Activated CD8-positive, alpha-beta memory T cell treated with anti-CD3 and anti-CD28 coated beads, Interleukin-2, amount 50 U/mL, for 1 hour (primary cell): ENCODE data around the gene APOA1.

ENCODE experiments used
- DNase-seq: peaks from one replicate; pipeline ENCODE4 v3.0.0-alpha.2; 2020; ENCODE audit errors: extremely low read depth

The APOA1 gene

GRCh38 chr11:116857936-116858335, 20.5 kb upstream of the APOA1 start:
- no peak for DNase-seq

- DNase-seq: no peak
Measured at GRCh38 chr11:116857316-116857715, 19.9 kb upstream of the APOA1 start.

- no peak for DNase-seq
Measured at GRCh38 chr11:116856423-116856822, 19.0 kb upstream of the APOA1 start.

- no peak for DNase-seq
Measured at GRCh38 chr11:116855413-116855812, 18.0 kb upstream of the APOA1 start.

- DNase-seq: peak; percentile 40
Measured at GRCh38 chr11:116853461-116854073, 16.1 kb upstream of the APOA1 start.

- no peak for DNase-seq
Measured at GRCh38 chr11:116852261-116853031, 15.0 kb upstream of the APOA1 start.

GRCh38 chr11:116851626-116852025, 14.2 kb upstream of the APOA1 start:
- DNase-seq: no peak

GRCh38 chr11:116849486-116849885, 12.1 kb upstream of the APOA1 start:
- DNase-seq: no peak

GRCh38 chr11:116849060-116849459, 11.6 kb upstream of the APOA1 start:
- DNase-seq: no peak

GRCh38 chr11:116847612-116848011, 10.2 kb upstream of the APOA1 start:
- no peak for DNase-seq

GRCh38 chr11:116844722-116845121, 7.3 kb upstream of the APOA1 start:
- DNase-seq: no peak

- no peak for DNase-seq
Measured at GRCh38 chr11:116843661-116844060, 6.2 kb upstream of the APOA1 start.

GRCh38 chr11:116842909-116843308, 5.5 kb upstream of the APOA1 start:
- DNase-seq: no peak

GRCh38 chr11:116842117-116842516, 4.7 kb upstream of the APOA1 start:
- DNase-seq: no peak

- no peak for DNase-seq
Measured at GRCh38 chr11:116840746-116841296, 3.4 kb upstream of the APOA1 start.

GRCh38 chr11:116840224-116840745, 2.9 kb upstream of the APOA1 start:
- no peak for DNase-seq

GRCh38 chr11:116838321-116839084, 1.1 kb upstream of the APOA1 start:
- no peak for DNase-seq

- no peak for DNase-seq
Measured at GRCh38 chr11:116836632-116836991, 810 bp downstream of the APOA1 start.

- DNase-seq: peak; percentile 57
Measured at GRCh38 chr11:116835791-116836631, 1.4 kb downstream of the APOA1 start.

GRCh38 chr11:116835042-116835772, 2.2 kb downstream of the APOA1 start:
- no peak for DNase-seq
